ENCODE data around the gene TOP2B.

TOP2B gene

DNA sequence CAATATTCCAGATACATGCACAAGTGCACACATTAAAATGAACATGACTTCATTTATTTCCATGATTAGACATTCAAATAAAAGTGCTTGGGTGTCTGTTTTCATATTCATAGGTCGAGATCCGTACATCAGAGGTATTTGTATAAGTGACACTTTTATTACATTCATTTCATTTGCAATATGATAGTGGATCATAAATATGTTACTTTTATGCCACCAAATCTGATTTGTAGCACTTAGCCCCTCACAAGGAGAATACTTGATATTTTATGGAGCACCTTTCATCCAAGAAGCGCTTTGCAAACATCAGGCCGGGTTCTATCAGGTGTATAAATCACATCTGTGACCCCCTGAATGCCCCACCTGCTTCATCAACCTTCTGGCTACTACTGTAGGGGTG lies 100.6 kb downstream of the TOP2B start:
- in situ Hi-C loops (cut with MboI; ENCODE audit: low sequenced_read_pairs) = no loop called here

GRCh38 chr3:25563601-25564000 lies 101.1 kb downstream of the TOP2B start:
- in situ Hi-C loops (cut with MboI; ENCODE audit: low sequenced_read_pairs) = no loop called here

DNA sequence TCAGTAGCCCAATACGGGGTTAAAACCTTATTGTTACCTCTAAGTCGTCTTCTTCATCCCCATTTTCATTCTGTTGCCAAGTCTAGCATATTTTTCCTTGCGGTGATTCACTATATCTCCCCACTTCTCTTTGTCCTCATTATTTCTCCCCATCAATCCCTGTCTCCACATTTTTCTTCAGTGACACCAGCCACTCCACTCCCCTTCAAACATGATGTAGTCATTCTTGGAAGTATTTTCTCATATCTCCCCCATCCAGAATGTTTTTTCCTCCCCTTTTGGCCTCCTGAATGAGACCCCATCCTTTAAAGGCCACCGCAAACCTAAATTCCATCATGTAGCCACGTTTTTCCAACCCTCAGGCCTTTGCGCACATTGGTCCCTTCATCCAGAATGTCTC lies 105.9 kb downstream of the TOP2B start:
- in situ Hi-C loops (cut with MboI; ENCODE audit: low sequenced_read_pairs) = no loop called here

DNA sequence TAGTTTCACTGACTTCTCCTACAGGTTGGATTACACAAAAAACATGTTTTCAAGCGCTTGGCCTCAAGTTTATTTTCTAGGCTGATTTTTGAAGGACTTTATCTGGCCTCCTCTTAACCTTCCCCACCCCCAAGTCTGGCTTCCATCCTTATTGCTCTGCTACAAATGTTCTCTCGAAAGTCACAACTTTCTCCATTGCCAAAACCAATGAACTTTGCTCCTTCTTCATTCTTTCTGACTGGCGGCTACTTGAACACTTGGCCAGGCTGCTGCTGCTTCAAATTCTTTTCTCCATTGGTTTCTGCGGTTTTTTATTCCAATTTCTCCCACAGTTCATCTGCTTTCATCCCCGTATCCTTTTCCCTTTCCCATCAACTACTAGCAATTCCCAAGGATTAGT lies 106.6 kb downstream of the TOP2B start:
- in situ Hi-C loops (cut with MboI; ENCODE audit: low sequenced_read_pairs) = no loop called here

- in situ Hi-C loops (cut with MboI; ENCODE audit: low sequenced_read_pairs) = no loop called here
These were observed 107.0 kb downstream of the TOP2B start for GRCh38 chr3:25557694-25558093.

DNA sequence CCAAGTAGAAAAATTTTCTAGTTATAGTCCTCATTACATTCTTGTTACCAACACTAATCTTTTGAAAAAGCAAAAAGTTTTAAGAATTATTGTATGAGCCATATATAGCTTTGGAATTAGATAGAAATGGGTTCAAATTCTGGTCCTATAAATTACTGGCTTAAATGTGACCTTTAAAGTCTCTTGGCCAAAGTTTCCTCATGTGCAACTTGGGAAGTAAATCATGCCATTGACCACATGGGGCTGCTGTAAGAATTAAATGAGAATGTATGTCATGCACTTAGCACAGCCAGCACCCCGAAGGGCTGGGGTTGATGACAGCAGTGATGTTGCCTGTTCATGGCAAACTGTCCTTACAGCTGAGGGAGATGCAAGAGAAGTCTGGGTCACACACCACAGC lies 108.3 kb downstream of the TOP2B start:
- in situ Hi-C loops (cut with MboI; ENCODE audit: low sequenced_read_pairs) = no loop called here

DNA sequence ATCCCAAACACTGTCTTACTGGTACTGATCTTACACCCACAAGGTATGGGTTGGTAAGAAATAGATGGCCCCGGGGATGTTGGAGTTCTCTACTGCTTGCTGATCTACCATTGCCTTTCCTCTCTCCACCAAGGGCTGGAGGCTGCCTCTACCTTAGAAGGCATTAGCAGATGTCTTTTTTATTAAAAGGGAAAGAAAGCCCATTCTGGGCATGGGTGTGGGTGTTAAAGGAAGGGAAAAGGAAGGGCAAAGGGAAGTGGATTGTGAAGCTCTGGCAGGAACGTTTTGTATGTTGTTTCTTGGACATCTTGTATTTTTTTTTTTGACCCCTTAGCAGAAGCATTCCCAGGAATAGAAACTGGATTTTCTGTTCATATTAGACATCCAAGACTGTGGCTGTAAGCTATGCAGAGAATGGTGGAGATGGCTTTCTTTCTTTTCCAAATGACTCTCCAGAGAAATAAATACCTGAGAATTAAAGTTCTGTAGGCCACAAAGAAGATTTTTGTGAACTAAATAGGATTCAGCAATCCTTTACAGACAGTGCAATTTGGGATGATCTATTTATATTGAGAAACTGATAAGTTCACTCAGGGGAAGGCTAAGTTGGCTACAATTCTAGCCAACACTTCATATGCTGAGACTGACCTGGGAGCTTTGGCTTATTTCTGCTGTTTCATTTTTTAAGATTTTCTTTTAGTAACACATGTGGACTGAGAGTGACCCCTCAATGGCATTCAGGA lies 108.8 kb downstream of the TOP2B start:
- in situ Hi-C loops (cut with MboI; ENCODE audit: low sequenced_read_pairs) = no loop called here

DNA sequence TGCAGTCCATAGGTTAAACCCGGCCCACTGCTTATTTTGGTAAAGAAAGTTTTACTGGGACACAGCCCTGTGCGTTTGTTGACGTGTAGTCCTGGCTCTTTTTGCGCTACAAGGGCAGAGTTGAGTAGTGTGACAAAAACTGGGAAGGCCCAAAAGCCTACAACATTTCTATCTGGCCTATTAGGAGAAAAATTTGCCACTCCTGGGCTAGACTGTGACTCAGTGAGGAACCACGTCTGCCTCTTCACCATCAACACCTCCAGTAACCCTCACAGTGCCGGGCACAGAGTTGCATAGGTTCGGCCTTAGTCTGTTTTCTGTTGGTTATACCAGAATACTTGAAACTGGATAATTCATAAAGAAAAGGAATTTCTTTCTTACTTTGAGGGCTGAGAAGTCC lies 110.3 kb downstream of the TOP2B start:
- in situ Hi-C loops (cut with MboI; ENCODE audit: low sequenced_read_pairs) = no loop called here

DNA sequence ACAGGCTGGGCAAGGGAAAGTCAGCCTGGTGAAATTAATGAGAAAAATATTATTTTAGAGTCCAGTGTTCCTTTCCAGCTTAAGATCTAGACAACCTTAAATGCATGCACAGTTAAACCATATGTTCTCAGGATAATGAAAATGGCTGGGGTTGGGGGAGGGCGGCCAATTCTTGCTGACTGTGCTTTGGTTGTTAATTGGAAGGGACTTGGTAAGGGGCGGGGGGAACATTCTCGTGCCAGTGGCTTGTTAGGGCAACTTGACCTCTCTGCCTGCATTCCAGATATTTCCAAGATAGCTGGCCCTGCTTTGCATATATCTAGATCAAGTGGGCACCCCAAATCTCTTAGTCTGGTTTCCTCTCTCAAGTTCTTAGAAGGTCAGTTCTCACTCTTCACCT lies 112.5 kb downstream of the TOP2B start:
- in situ Hi-C loops (cut with MboI; ENCODE audit: low sequenced_read_pairs) = no loop called here

DNA sequence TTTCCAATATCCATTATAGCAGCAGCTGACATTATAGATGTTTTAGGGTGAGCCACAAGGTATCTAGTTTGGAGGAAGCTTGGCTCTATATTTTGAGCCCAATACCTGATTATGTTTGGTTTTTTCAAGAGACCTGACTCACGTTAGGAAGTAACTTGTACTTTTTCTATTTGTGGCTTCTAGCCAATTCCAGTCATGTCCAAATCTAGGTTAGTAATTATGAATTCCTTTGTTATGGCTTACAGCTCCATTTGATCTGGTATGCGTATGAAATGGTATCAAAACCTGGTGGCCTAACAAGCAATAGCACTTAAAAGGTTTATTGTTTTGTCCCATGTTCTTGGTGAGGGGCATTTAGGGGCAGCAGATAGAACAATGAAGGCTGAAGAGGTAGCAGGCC lies 115.9 kb downstream of the TOP2B start:
- in situ Hi-C loops (cut with MboI; ENCODE audit: low sequenced_read_pairs) = no loop called here

- in situ Hi-C loops (cut with MboI; ENCODE audit: low sequenced_read_pairs) = no loop called here
These were observed 116.6 kb downstream of the TOP2B start for GRCh38 chr3:25547943-25548674.

Data from HL-60/S4 treated with retinoic acid at 250 ng/mL for 4 days and 3 days (cell line).